AG09309 (cell line): ENCODE data around the gene ZMPSTE24.

Experiments used
- DNase-seq: peaks from one replicate; pipeline ENCODE4 v3.0.0-alpha.2; 2010; ENCODE audit warnings: low read depth
- H3K4me3 ChIP-seq: 2 replicates; pipeline ENCODE4 v1.5.1; 2011; ENCODE audit warnings: mild to moderate bottlenecking, low read depth, low read length, moderate library complexity; ENCODE audit not compliant: control insufficient read depth
- TF ChIP-seq, protein P1 (sequence below): IDR thresholded peaks from 2 replicates; pipeline ENCODE4 v1.5.1; 2011; ENCODE audit warnings: mild to moderate bottlenecking, low read depth, low read length, inconsistent platforms; ENCODE audit not compliant: insufficient read depth, control insufficient read depth; ENCODE audit errors: missing control alignments

The ZMPSTE24 gene

DNA sequence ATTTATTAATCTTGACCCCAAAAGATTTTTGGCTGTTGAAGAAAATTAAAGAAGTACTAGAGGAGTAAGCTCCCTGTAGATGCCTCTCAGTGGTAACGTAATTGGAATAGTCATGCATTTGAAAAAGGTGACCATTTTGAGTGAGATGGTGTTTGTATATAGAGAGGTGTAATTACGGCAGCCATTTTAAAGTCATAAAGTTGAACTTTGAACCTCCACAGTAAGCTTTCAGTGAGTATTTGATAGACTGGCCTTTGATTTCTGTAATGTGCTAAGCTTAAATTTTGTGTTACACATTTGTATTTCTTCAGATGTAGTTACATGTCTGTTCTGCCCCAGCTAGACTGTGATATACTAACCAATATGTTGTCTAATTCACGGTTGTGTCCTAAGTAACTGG is 31.8 kb upstream of the ZMPSTE24 start:
- H3K4me3 ChIP-seq, result no peak overlapping the region
- DNase-seq, result no peak
- TF ChIP-seq, protein P1, sequence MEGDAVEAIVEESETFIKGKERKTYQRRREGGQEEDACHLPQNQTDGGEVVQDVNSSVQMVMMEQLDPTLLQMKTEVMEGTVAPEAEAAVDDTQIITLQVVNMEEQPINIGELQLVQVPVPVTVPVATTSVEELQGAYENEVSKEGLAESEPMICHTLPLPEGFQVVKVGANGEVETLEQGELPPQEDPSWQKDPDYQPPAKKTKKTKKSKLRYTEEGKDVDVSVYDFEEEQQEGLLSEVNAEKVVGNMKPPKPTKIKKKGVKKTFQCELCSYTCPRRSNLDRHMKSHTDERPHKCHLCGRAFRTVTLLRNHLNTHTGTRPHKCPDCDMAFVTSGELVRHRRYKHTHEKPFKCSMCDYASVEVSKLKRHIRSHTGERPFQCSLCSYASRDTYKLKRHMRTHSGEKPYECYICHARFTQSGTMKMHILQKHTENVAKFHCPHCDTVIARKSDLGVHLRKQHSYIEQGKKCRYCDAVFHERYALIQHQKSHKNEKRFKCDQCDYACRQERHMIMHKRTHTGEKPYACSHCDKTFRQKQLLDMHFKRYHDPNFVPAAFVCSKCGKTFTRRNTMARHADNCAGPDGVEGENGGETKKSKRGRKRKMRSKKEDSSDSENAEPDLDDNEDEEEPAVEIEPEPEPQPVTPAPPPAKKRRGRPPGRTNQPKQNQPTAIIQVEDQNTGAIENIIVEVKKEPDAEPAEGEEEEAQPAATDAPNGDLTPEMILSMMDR, result no peak

DNA sequence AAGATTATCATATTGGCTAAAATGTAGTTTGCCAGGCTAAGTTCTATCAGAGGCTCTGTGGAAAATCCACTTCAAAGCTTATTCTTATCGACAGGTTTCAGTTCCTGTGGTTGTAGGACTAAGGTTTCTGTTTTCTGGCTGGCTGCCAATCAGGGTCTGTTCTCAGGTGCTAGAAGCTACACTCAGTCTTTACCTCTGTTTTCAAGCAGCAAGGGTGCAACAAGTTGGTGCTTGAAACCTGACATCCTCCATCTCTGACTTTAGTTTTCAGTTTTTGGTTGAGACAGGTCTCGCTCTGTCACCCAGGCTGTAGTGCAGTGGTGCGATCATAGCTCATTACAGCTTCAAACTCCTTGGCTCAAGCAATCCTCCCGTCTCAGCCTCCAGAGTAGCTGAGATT is 25.6 kb upstream of the ZMPSTE24 start:
- DNase-seq, result no peak
- no peak overlapping the region for H3K4me3 ChIP-seq
- TF ChIP-seq, protein P1, result no peak

DNA sequence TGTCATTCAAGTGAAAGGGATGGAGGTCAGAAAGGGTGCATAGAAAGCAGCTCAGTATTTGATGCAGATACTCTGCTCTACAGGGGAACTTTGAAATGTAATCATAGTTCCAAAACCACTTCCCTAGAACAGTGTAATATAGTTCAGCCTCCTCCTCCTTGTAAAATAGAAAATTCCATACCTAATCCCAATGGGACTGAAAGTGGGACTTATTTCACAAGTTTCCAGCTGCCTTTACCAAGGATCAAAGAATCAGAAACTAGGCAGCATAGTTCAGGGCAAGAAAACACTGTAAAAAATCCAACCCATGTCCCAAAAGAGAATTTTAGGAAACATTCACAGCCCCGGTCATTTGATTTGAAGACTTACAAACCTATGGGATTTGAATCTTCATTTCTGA is 18.4 kb upstream of the ZMPSTE24 start:
- no peak overlapping the region for H3K4me3 ChIP-seq
- no peak for DNase-seq
- TF ChIP-seq, protein P1, result no peak

DNA sequence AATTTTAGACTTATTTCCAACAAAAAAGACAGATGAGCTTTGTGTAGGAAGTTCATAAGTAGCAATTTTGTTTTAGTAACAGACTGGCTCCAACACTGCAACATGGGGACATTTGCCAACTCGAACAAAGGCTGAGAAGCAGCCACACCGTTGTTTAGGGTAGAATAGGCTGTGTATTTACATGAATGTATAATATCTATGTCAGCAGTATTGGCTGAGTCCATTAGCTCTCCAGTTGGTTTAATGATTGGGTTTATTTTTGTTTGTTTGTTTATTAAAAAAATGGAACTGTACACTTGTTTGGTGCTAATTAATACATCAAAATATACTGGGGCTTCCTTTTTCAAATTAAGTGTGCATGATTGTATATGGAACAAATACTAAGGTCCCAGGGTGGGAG is 17.6 kb upstream of the ZMPSTE24 start:
- TF ChIP-seq, protein P1, result no peak
- H3K4me3 ChIP-seq, result no peak overlapping the region
- DNase-seq, result no peak

DNA sequence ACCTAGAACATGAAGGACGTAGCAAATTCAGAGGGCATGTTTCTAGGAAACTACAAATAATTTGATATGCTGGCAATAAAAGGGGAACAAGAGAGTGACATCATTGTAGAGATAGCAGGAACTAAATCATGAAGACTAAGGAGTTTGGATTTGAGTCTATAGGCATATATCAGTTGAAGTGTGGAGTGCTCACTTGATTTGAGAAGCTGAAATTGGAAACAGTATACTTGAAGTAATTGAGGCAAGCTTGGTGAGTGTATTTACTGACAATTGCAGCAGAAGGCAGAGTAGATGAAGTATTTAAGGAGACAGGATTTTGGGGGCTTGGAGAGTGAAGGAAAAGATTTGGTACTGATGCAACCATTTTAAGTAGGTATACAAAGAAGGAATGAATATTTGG is 16.7 kb upstream of the ZMPSTE24 start:
- DNase-seq, result no peak
- TF ChIP-seq, protein P1, result no peak
- H3K4me3 ChIP-seq, result no peak overlapping the region

DNA sequence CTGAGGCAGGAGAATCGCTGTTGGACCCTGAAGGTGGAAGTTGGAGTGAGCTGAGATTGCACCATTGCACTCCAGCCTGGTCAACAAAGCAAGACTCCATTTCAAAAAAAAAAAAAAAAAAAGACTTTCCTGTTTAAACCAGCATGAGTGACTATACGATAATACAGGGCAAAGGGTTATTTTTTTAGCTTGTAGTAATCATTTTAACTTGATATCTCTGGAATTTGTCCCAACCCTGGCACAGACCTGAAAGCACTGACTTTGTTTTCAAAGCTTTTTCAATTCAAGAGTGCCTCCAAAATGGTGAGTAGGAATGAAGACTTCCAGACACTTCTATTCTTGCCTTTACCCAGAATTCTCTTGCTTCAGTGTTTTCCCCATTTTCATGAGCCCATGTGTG is 14.7 kb upstream of the ZMPSTE24 start:
- DNase-seq, result no peak
- TF ChIP-seq, protein P1, result no peak
- H3K4me3 ChIP-seq, result no peak overlapping the region

DNA sequence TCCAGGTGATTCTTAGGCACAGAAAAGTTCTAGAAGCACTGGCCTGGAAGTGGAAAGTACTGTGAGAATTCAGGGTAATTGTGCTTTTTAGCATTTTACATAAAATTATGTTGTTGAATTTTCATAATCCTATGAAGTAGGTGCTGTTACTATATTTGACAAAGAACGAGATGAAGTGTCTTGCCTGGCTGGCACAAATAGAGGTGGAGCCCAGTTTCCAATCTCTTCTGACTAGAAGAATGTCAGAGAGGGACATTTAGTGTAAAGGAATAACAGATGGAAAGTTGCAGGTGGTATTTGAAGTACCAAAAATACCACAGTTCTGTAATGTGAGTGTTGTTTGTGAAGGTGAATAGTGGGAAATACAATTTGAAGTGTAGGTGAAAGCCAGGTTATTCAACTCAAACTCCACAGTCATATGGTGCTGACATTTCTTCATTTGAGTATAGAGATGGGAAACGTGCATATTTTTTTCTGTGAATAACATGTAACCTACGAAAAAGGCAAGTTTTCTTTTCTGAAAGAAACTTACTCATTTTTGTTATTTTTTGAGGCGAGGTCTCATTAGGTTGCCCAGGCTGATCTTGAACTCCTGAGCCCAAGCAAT is 13.8 kb upstream of the ZMPSTE24 start:
- TF ChIP-seq, protein P1, result no peak
- no peak overlapping the region for H3K4me3 ChIP-seq
- no peak for DNase-seq
